Measurements from ENCODE around the gene PHACTR3.

PHACTR3 gene

DNA sequence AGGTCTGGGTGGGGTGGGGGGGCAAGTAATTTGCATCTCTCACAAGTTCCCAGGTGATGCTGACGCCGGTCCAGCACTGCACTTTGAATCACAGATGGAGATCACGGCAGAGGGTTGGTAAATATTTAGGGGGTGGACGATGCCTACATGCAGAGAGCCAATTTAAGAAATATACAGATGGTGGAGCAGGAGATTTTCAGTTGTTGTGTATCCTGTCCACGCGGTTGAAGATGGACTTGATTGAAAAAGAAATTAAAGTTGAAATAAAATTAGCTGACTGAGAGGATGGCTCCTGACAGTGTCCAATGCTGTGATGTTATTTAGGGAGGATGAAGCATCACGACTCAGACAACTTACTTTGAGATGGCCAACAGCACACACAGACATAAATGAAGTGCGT, 74.6 kb downstream of the PHACTR3 start:
- 78 to 81% methylated on average over 8 of the region's 8 CpGs for WGBS, 2 experiments
- Histone ChIP-seq H3K9me3 (ENCODE audit: control insufficient read depth, low read length) (no peaks in the 10 kb centered on the region), H3K27ac (ENCODE audit: insufficient read depth, low read depth, low read length, poor library complexity, severe bottlenecking) (no peak overlapping the region), H3K27me3 (ENCODE audit: control insufficient read depth, insufficient read depth, low read length, poor library complexity, severe bottlenecking) (no peaks in the 10 kb centered on the region), H3K4me3 (ENCODE audit: insufficient read depth, low read depth, low read length) (no peak overlapping the region), H3K36me3 (ENCODE audit: control insufficient read depth, insufficient read depth, low read length) (no peaks in the 10 kb centered on the region), H3K4me1 (ENCODE audit: control insufficient read depth, insufficient read depth, low read length) (no peaks in the 10 kb centered on the region)

DNA sequence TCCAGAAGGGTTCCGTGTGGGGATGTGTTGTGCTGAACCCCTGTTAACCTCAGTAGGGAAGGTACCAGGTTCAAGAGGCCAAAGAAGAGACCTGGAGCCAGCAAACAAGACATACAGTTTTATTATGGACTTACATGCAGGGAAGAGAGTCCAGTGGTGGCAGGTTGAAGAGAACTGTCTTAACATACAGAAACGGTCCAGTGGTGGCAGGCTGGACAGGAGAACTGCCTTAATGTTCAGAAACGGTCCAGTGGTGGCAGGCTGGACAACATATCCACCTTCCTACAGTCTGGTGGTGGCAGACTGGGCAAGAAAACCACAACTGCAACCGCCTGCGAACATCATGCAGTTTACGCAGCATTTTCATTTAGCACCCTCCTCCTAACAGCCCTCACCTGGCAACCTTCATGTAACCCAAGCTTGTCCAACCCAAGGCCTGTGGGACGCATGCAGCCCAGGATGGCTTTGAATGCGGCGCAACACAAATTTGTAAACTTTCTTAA, 75.9 kb downstream of the PHACTR3 start:
- Histone ChIP-seq H3K4me1 (ENCODE audit: control insufficient read depth, insufficient read depth, low read length) (no peaks in the 10 kb centered on the region), H3K4me3 (ENCODE audit: insufficient read depth, low read depth, low read length) (no peak overlapping the region), H3K27me3 (ENCODE audit: control insufficient read depth, insufficient read depth, low read length, poor library complexity, severe bottlenecking) (no peaks in the 10 kb centered on the region), H3K36me3 (ENCODE audit: control insufficient read depth, insufficient read depth, low read length) (no peaks in the 10 kb centered on the region), H3K27ac (ENCODE audit: insufficient read depth, low read depth, low read length, poor library complexity, severe bottlenecking) (no peak overlapping the region), H3K9me3 (ENCODE audit: control insufficient read depth, low read length) (no peaks in the 10 kb centered on the region)
- 83 to 84% methylated on average over 9 of the region's 9 CpGs for WGBS, 2 experiments

DNA sequence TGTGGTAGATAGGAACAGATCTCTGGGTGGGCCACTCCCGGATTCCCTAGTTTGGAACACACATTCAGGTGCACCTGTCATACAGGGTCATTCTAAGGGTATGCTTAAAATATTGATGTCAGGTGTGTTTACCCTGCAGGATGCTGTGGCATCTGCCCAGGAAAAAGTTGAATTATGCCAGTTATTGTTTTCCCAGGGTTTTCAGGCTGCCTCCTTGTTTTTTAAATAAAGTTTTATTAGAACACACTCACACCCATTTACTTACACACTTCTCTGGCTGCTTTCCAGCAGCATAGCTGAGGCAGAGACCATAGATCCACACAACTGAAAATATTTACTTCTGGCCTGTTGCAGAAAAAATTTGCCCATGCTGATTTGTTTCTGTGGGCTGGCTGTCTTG, 76.5 kb downstream of the PHACTR3 start:
- no peaks in the 10 kb centered on the region for H3K36me3 ChIP-seq (ENCODE audit: control insufficient read depth, insufficient read depth, low read length)
- no peaks in the 10 kb centered on the region for H3K4me1 ChIP-seq (ENCODE audit: control insufficient read depth, insufficient read depth, low read length)
- no peak overlapping the region for H3K27ac ChIP-seq (ENCODE audit: insufficient read depth, low read depth, low read length, poor library complexity, severe bottlenecking)
- H3K9me3 ChIP-seq (ENCODE audit: control insufficient read depth, low read length), result no peaks in the 10 kb centered on the region
- WGBS, 2 experiments, result 90 to 95% methylated on average over 1 of the region's 1 CpG
- H3K27me3 ChIP-seq (ENCODE audit: control insufficient read depth, insufficient read depth, low read length, poor library complexity, severe bottlenecking), result no peaks in the 10 kb centered on the region
- H3K4me3 ChIP-seq (ENCODE audit: insufficient read depth, low read depth, low read length), result no peak overlapping the region

DNA sequence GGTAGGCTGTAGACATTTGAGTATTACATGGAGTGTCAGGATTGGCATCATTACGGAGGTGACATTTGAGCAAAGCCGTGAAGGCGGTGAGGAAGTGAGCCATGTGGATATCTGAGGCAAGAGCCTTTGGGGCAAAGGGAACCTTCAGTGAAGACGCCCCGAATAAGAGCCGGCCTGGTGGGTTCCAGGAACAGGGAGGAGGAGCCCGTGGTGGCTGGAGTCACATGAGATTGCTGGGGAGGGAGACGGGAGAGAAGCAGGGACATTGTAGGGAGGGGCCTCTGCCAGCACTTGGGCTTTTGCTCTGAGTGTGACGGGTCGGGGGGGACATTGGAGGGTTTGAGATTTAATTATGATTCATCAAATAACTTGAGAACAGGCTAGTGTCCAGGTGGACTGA, 78.3 kb downstream of the PHACTR3 start:
- 82 to 87% methylated on average over 10 of the region's 10 CpGs for WGBS, 2 experiments
- Histone ChIP-seq H3K4me3 (ENCODE audit: insufficient read depth, low read depth, low read length) (no peak overlapping the region), H3K27ac (ENCODE audit: insufficient read depth, low read depth, low read length, poor library complexity, severe bottlenecking) (no peak overlapping the region), H3K4me1 (ENCODE audit: control insufficient read depth, insufficient read depth, low read length) (no peaks in the 10 kb centered on the region), H3K27me3 (ENCODE audit: control insufficient read depth, insufficient read depth, low read length, poor library complexity, severe bottlenecking) (no peaks in the 10 kb centered on the region), H3K36me3 (ENCODE audit: control insufficient read depth, insufficient read depth, low read length) (no peaks in the 10 kb centered on the region), H3K9me3 (ENCODE audit: control insufficient read depth, low read length) (no peaks in the 10 kb centered on the region)

GRCh38 chr20:59683181-59683580, 78.8 kb downstream of the PHACTR3 start:
- WGBS, 2 experiments, result 84 to 88% methylated on average over 7 of the region's 7 CpGs
- no peak overlapping the region for H3K27ac ChIP-seq (ENCODE audit: insufficient read depth, low read depth, low read length, poor library complexity, severe bottlenecking)
- H3K36me3 ChIP-seq (ENCODE audit: control insufficient read depth, insufficient read depth, low read length), result no peaks in the 10 kb centered on the region
- no peaks in the 10 kb centered on the region for H3K27me3 ChIP-seq (ENCODE audit: control insufficient read depth, insufficient read depth, low read length, poor library complexity, severe bottlenecking)
- H3K4me3 ChIP-seq (ENCODE audit: insufficient read depth, low read depth, low read length), result no peak overlapping the region
- no peaks in the 10 kb centered on the region for H3K9me3 ChIP-seq (ENCODE audit: control insufficient read depth, low read length)
- H3K4me1 ChIP-seq (ENCODE audit: control insufficient read depth, insufficient read depth, low read length), result no peaks in the 10 kb centered on the region

GRCh38 chr20:59684685-59685242, 80.4 kb downstream of the PHACTR3 start:
- 69 to 70% methylated on average over 9 of the region's 9 CpGs for WGBS, 2 experiments
- H3K27ac ChIP-seq (ENCODE audit: insufficient read depth, low read depth, low read length, poor library complexity, severe bottlenecking), result no peak overlapping the region
- H3K36me3 ChIP-seq (ENCODE audit: control insufficient read depth, insufficient read depth, low read length), result no peaks in the 10 kb centered on the region
- no peaks in the 10 kb centered on the region for H3K9me3 ChIP-seq (ENCODE audit: control insufficient read depth, low read length)
- no peak overlapping the region for H3K4me3 ChIP-seq (ENCODE audit: insufficient read depth, low read depth, low read length)
- H3K27me3 ChIP-seq (ENCODE audit: control insufficient read depth, insufficient read depth, low read length, poor library complexity, severe bottlenecking), result no peaks in the 10 kb centered on the region
- no peaks in the 10 kb centered on the region for H3K4me1 ChIP-seq (ENCODE audit: control insufficient read depth, insufficient read depth, low read length)

GRCh38 chr20:59686404-59687346, 82.3 kb downstream of the PHACTR3 start:
- Histone ChIP-seq H3K9me3 (ENCODE audit: control insufficient read depth, low read length) (no peaks in the 10 kb centered on the region), H3K4me3 (ENCODE audit: insufficient read depth, low read depth, low read length) (no peak overlapping the region)
- 83 to 86% methylated on average over 7 of the region's 7 CpGs for WGBS, 2 experiments

GRCh38 chr20:59688356-59688755, 84.0 kb downstream of the PHACTR3 start:
- peaks cover 3% of the 10 kb centered on the region for H3K9me3 ChIP-seq (ENCODE audit: control insufficient read depth, low read length)
- no peak overlapping the region for H3K4me3 ChIP-seq (ENCODE audit: insufficient read depth, low read depth, low read length)
- H3K27ac ChIP-seq (ENCODE audit: insufficient read depth, low read depth, low read length, poor library complexity, severe bottlenecking), result no peak overlapping the region
- H3K36me3 ChIP-seq (ENCODE audit: control insufficient read depth, insufficient read depth, low read length), result no peaks in the 10 kb centered on the region
- H3K27me3 ChIP-seq (ENCODE audit: control insufficient read depth, insufficient read depth, low read length, poor library complexity, severe bottlenecking), result no peaks in the 10 kb centered on the region
- WGBS, 2 experiments, result 74 to 75% methylated on average over 3 of the region's 3 CpGs
- no peaks in the 10 kb centered on the region for H3K4me1 ChIP-seq (ENCODE audit: control insufficient read depth, insufficient read depth, low read length)

More at GRCh38 chr20:59686404-59687346, 82.3 kb downstream of the PHACTR3 start:
- Histone ChIP-seq H3K4me1 (ENCODE audit: control insufficient read depth, insufficient read depth, low read length) (no peaks in the 10 kb centered on the region), H3K27me3 (ENCODE audit: control insufficient read depth, insufficient read depth, low read length, poor library complexity, severe bottlenecking) (no peaks in the 10 kb centered on the region), H3K36me3 (ENCODE audit: control insufficient read depth, insufficient read depth, low read length) (no peaks in the 10 kb centered on the region), H3K27ac (ENCODE audit: insufficient read depth, low read depth, low read length, poor library complexity, severe bottlenecking) (no peak overlapping the region)

- Histone ChIP-seq H3K9me3 (ENCODE audit: control insufficient read depth, low read length) (peaks cover 3% of the 10 kb centered on the region), H3K36me3 (ENCODE audit: control insufficient read depth, insufficient read depth, low read length) (no peaks in the 10 kb centered on the region), H3K27ac (ENCODE audit: insufficient read depth, low read depth, low read length, poor library complexity, severe bottlenecking) (no peak overlapping the region), H3K4me1 (ENCODE audit: control insufficient read depth, insufficient read depth, low read length) (no peaks in the 10 kb centered on the region), H3K27me3 (ENCODE audit: control insufficient read depth, insufficient read depth, low read length, poor library complexity, severe bottlenecking) (no peaks in the 10 kb centered on the region), H3K4me3 (ENCODE audit: insufficient read depth, low read depth, low read length) (no peak overlapping the region)
- WGBS, 2 experiments, result 58 to 65% methylated on average over 7 of the region's 7 CpGs
These were observed 84.7 kb downstream of the PHACTR3 start for GRCh38 chr20:59688999-59689398.

DNA sequence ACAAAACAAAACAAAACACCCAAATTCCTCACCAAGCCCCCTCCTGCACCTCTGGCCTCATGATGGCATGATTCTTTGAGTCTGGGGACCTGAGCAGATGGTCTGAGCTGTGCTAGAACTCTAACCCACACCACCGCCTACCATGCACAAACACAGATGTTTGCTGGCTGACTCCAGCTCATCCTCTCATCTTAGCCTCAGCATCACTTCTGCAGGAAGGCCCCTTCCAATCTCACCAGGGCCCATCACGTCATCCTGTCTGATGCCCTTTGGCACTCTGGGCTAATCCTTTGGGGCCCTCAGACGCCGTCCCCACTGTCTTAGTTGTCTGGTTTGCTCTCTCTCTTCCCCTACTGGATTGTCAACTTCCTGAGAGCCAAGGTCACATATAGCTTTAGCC, 85.8 kb downstream of the PHACTR3 start:
- H3K4me3 ChIP-seq (ENCODE audit: insufficient read depth, low read depth, low read length), result no peak overlapping the region
- H3K4me1 ChIP-seq (ENCODE audit: control insufficient read depth, insufficient read depth, low read length), result no peaks in the 10 kb centered on the region
- no peaks in the 10 kb centered on the region for H3K36me3 ChIP-seq (ENCODE audit: control insufficient read depth, insufficient read depth, low read length)
- no peak overlapping the region for H3K27ac ChIP-seq (ENCODE audit: insufficient read depth, low read depth, low read length, poor library complexity, severe bottlenecking)
- no peaks in the 10 kb centered on the region for H3K27me3 ChIP-seq (ENCODE audit: control insufficient read depth, insufficient read depth, low read length, poor library complexity, severe bottlenecking)
- H3K9me3 ChIP-seq (ENCODE audit: control insufficient read depth, low read length), result peaks cover 3% of the 10 kb centered on the region
- WGBS, 2 experiments, result 73 to 82% methylated on average over 4 of the region's 4 CpGs

All from ectodermal cell (in vitro differentiated cells).